ENCODE data around the gene STXBP5.

Gene STXBP5

DNA sequence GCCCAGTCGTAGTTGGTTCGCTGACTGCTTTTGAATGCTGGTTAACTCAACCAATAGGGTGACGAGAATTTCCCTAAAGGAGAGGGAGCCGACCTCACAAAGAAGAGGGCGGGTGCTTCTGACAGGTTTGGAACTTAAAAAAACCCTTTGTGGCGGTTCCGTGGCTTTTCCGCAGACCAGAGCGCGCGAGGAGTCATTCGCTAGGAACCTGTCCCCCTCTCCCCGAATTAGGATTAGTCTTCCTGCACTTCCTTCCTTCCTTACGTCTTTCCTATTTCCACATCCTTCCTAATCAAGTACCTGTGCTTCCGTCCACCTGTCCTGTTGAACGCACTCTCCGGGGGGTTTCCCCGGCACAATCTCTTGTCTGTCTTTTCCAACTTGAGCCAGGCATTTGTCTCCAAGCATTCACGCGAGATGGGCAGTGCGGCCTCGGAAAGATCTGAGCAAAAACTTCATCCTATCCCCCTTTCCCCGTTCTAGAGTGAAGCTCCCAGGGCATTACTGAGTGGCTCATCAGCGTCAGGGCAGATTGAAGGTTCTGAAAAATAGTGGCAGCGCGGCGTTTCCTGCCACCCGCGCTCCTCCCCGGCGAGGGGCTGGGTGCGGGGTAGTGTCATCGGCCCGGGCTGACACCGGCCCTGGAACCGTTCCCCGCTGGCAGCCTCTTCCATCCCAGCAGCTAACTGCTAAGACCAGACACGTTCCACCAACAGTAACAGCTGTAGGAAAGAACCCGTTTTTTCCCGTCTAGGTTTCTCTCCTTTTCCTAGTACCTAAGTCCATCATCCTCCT, 1.5 kb upstream of the STXBP5 start (continued):
- TF ChIP-seq MYNN (tag by site-specific recombination; IDR thresholded peaks at IDR 0.05; ENCODE audit: borderline replicate concordance) (no peak), YY1 (tag by site-specific recombination; IDR thresholded peaks at IDR 0.05) (no peak), ZNF423 (tag by site-specific recombination; IDR thresholded peaks at IDR 0.05) (no peak), ZNF394 (tag by site-specific recombination; IDR thresholded peaks at IDR 0.05; ENCODE audit: borderline replicate concordance) (no peak), ZNF48 (tag by site-specific recombination; IDR thresholded peaks at IDR 0.05) (no peak), ZNF248 (tag by site-specific recombination; IDR thresholded peaks at IDR 0.05) (no peak), SP7 (tag by site-specific recombination; IDR thresholded peaks at IDR 0.05) (peak; percentile 20; the same call in 1 of the 2 replicates), ZNF366 (tag by site-specific recombination; conservative IDR thresholded peaks at IDR 0.05) (peak; percentile 76), ZNF621 (tag by site-specific recombination; IDR thresholded peaks at IDR 0.05) (no peak), ZNF433 (tag by site-specific recombination; IDR thresholded peaks at IDR 0.05; ENCODE audit: low read depth) (no peak), ZNF670 (tag by site-specific recombination; IDR thresholded peaks at IDR 0.05; ENCODE audit: low read depth) (no peak), SALL2 (tag by site-specific recombination; IDR thresholded peaks at IDR 0.05; ENCODE audit: borderline replicate concordance) (no peak), ZNF600 (tag by site-specific recombination; IDR thresholded peaks at IDR 0.05) (peak; percentile 79), ZNF146 (tag by site-specific recombination; IDR thresholded peaks at IDR 0.05) (no peak), KLF16 (tag by site-specific recombination; IDR thresholded peaks at IDR 0.05) (peak; percentile 57; the same call in 1 of the 2 replicates), GLI4 (tag by site-specific recombination; IDR thresholded peaks at IDR 0.05) (no peak), BCL11B (tag by site-specific recombination; IDR thresholded peaks at IDR 0.05; ENCODE audit: low read depth) (no peak), MEIS1 (CRISPR knock-in tag; IDR thresholded peaks at IDR 0.05; ENCODE audit: borderline replicate concordance) (no peak), ZNF623 (tag by site-specific recombination; IDR thresholded peaks at IDR 0.05) (no peak), RBAK (tag by site-specific recombination; IDR thresholded peaks at IDR 0.05) (no peak), ZNF473 (tag by site-specific recombination; IDR thresholded peaks at IDR 0.05) (no peak)
- TF ChIP-seq, protein P1, sequence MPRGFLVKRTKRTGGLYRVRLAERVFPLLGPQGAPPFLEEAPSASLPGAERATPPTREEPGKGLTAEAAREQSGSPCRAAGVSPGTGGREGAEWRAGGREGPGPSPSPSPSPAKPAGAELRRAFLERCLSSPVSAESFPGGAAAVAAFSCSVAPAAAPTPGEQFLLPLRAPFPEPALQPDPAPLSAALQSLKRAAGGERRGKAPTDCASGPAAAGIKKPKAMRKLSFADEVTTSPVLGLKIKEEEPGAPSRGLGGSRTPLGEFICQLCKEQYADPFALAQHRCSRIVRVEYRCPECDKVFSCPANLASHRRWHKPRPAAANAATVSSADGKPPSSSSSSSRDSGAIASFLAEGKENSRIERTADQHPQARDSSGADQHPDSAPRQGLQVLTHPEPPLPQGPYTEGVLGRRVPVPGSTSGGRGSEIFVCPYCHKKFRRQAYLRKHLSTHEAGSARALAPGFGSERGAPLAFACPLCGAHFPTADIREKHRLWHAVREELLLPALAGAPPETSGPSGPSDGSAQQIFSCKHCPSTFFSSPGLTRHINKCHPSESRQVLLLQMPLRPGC (tag by site-specific recombination; IDR thresholded peaks at IDR 0.05): no peak; the same call in 1 of the 2 replicates
- TF ChIP-seq, protein P2, sequence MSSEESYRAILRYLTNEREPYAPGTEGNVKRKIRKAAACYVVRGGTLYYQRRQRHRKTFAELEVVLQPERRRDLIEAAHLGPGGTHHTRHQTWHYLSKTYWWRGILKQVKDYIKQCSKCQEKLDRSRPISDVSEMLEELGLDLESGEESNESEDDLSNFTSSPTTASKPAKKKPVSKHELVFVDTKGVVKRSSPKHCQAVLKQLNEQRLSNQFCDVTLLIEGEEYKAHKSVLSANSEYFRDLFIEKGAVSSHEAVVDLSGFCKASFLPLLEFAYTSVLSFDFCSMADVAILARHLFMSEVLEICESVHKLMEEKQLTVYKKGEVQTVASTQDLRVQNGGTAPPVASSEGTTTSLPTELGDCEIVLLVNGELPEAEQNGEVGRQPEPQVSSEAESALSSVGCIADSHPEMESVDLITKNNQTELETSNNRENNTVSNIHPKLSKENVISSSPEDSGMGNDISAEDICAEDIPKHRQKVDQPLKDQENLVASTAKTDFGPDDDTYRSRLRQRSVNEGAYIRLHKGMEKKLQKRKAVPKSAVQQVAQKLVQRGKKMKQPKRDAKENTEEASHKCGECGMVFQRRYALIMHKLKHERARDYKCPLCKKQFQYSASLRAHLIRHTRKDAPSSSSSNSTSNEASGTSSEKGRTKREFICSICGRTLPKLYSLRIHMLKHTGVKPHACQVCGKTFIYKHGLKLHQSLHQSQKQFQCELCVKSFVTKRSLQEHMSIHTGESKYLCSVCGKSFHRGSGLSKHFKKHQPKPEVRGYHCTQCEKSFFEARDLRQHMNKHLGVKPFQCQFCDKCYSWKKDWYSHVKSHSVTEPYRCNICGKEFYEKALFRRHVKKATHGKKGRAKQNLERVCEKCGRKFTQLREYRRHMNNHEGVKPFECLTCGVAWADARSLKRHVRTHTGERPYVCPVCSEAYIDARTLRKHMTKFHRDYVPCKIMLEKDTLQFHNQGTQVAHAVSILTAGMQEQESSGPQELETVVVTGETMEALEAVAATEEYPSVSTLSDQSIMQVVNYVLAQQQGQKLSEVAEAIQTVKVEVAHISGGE (tag by site-specific recombination; conservative IDR thresholded peaks at IDR 0.05; ENCODE audit: low read depth): no peak
- TF ChIP-seq, protein P3, sequence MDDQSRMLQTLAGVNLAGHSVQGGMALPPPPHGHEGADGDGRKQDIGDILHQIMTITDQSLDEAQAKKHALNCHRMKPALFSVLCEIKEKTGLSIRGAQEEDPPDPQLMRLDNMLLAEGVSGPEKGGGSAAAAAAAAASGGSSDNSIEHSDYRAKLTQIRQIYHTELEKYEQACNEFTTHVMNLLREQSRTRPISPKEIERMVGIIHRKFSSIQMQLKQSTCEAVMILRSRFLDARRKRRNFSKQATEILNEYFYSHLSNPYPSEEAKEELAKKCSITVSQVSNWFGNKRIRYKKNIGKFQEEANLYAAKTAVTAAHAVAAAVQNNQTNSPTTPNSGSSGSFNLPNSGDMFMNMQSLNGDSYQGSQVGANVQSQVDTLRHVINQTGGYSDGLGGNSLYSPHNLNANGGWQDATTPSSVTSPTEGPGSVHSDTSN (CRISPR knock-in tag; IDR thresholded peaks at IDR 0.05): 0 out of 2 replicates have a peak, but pooled peaks have one; percentile 60
- TF ChIP-seq, protein P4, sequence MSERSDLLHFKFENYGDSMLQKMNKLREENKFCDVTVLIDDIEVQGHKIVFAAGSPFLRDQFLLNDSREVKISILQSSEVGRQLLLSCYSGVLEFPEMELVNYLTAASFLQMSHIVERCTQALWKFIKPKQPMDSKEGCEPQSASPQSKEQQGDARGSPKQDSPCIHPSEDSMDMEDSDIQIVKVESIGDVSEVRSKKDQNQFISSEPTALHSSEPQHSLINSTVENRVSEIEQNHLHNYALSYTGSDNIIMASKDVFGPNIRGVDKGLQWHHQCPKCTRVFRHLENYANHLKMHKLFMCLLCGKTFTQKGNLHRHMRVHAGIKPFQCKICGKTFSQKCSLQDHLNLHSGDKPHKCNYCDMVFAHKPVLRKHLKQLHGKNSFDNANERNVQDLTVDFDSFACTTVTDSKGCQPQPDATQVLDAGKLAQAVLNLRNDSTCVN (tag by site-specific recombination; optimal IDR thresholded peaks at IDR 0.05): peak; percentile 49
- TF ChIP-seq, protein P5, sequence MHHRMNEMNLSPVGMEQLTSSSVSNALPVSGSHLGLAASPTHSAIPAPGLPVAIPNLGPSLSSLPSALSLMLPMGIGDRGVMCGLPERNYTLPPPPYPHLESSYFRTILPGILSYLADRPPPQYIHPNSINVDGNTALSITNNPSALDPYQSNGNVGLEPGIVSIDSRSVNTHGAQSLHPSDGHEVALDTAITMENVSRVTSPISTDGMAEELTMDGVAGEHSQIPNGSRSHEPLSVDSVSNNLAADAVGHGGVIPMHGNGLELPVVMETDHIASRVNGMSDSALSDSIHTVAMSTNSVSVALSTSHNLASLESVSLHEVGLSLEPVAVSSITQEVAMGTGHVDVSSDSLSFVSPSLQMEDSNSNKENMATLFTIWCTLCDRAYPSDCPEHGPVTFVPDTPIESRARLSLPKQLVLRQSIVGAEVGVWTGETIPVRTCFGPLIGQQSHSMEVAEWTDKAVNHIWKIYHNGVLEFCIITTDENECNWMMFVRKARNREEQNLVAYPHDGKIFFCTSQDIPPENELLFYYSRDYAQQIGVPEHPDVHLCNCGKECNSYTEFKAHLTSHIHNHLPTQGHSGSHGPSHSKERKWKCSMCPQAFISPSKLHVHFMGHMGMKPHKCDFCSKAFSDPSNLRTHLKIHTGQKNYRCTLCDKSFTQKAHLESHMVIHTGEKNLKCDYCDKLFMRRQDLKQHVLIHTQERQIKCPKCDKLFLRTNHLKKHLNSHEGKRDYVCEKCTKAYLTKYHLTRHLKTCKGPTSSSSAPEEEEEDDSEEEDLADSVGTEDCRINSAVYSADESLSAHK (tag by site-specific recombination; IDR thresholded peaks at IDR 0.05): no peak
- TF ChIP-seq, protein P6, sequence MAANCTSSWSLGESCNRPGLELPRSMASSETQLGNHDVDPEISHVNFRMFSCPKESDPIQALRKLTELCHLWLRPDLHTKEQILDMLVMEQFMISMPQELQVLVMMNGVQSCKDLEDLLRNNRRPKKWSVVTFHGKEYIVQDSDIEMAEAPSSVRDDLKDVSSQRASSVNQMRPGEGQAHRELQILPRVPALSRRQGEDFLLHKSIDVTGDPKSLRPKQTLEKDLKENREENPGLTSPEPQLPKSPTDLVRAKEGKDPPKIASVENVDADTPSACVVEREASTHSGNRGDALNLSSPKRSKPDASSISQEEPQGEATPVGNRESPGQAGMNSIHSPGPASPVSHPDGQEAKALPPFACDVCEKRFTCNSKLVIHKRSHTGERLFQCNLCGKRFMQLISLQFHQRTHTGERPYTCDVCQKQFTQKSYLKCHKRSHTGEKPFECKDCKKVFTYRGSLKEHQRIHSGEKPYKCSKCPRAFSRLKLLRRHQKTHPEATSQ (tag by site-specific recombination; IDR thresholded peaks at IDR 0.05): no peak

All from HEK293 (cell line).